Measurements from ENCODE around the gene KIAA1191.

Gene KIAA1191

GRCh38 chr5:176394881-176395675 lies 33.5 kb upstream of the KIAA1191 start:
- no peak overlapping the region for H3K4me3 ChIP-seq (replicated peaks; ENCODE audit: low read depth, low read length)
- no peak for DNase-seq (ENCODE audit: low read depth)
- TF ChIP-seq CTCF (IDR thresholded peaks at IDR 0.05; ENCODE audit: low read length, missing control alignments): no peak

GRCh38 chr5:176394096-176394495 lies 32.5 kb upstream of the KIAA1191 start:
- no peak for TF ChIP-seq CTCF (IDR thresholded peaks at IDR 0.05; ENCODE audit: low read length, missing control alignments)
- no peak for DNase-seq (ENCODE audit: low read depth)
- H3K4me3 ChIP-seq (replicated peaks; ENCODE audit: low read depth, low read length): no peak overlapping the region

- no peak overlapping the region for H3K4me3 ChIP-seq (replicated peaks; ENCODE audit: low read depth, low read length)
- no peak for TF ChIP-seq CTCF (IDR thresholded peaks at IDR 0.05; ENCODE audit: low read length, missing control alignments)
- no peak for DNase-seq (ENCODE audit: low read depth)
Observed at GRCh38 chr5:176392526-176392925, 31.0 kb upstream of the KIAA1191 start.

- TF ChIP-seq CTCF (IDR thresholded peaks at IDR 0.05; ENCODE audit: low read length, missing control alignments): no peak
- H3K4me3 ChIP-seq (replicated peaks; ENCODE audit: low read depth, low read length): no peak overlapping the region
- no peak for DNase-seq (ENCODE audit: low read depth)
Observed at GRCh38 chr5:176391999-176392398, 30.4 kb upstream of the KIAA1191 start.

- no peak for DNase-seq (ENCODE audit: low read depth)
- H3K4me3 ChIP-seq (replicated peaks; ENCODE audit: low read depth, low read length): no peak overlapping the region
- TF ChIP-seq CTCF (IDR thresholded peaks at IDR 0.05; ENCODE audit: low read length, missing control alignments): no peak
Observed at GRCh38 chr5:176391479-176391878, 29.9 kb upstream of the KIAA1191 start.

GRCh38 chr5:176389135-176390123 lies 27.9 kb upstream of the KIAA1191 start:
- no peak for TF ChIP-seq CTCF (IDR thresholded peaks at IDR 0.05; ENCODE audit: low read length, missing control alignments)
- H3K4me3 ChIP-seq (replicated peaks; ENCODE audit: low read depth, low read length): peak overlapping the region; percentile 84
- no peak for DNase-seq (ENCODE audit: low read depth)

Measured in fibroblast of pulmonary artery (primary cell).